ENCODE results near the gene TCF7L2.

DNA sequence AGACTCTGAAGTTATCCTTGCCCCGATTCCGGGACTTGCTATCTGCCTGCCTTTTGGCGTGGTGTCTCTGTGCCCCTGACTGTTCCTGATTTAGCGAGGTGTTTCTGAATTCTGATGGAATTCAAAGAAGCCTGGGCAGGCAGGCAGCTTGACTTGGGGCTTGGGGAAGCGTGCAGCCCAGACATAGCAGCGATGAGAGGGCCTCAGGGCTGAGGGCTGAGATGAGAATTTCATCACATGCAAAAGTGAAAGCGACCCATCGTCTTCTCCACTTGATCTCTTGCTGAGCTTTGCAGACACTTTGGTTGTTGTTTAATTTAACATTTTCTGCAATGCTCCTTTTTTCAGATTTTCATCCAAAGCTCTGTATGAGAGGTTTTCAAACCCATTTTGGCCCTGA, 57.8 kb downstream of the TCF7L2 start:
- TF ChIP-seq, protein P1, sequence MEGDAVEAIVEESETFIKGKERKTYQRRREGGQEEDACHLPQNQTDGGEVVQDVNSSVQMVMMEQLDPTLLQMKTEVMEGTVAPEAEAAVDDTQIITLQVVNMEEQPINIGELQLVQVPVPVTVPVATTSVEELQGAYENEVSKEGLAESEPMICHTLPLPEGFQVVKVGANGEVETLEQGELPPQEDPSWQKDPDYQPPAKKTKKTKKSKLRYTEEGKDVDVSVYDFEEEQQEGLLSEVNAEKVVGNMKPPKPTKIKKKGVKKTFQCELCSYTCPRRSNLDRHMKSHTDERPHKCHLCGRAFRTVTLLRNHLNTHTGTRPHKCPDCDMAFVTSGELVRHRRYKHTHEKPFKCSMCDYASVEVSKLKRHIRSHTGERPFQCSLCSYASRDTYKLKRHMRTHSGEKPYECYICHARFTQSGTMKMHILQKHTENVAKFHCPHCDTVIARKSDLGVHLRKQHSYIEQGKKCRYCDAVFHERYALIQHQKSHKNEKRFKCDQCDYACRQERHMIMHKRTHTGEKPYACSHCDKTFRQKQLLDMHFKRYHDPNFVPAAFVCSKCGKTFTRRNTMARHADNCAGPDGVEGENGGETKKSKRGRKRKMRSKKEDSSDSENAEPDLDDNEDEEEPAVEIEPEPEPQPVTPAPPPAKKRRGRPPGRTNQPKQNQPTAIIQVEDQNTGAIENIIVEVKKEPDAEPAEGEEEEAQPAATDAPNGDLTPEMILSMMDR (conservative IDR thresholded peaks at IDR 0.05) = no peak
- TF ChIP-seq ZFX (IDR thresholded peaks at IDR 0.05) = no peak
